ENCODE measurements around the gene TEAD1.

TEAD1 gene

GRCh38 chr11:12762278-12762677 lies 88.1 kb downstream of the TEAD1 start:
- no peak for DNase-seq (ENCODE audit: low read depth in 1 of 2, low spot score in 1 of 2)

GRCh38 chr11:12762696-12763324 lies 88.6 kb downstream of the TEAD1 start:
- no peak for DNase-seq (ENCODE audit: low read depth in 1 of 2, low spot score in 1 of 2)

GRCh38 chr11:12764187-12764914 lies 90.1 kb downstream of the TEAD1 start:
- DNase-seq (ENCODE audit: low read depth in 1 of 2, low spot score in 1 of 2) = no peak

- no peak for DNase-seq (ENCODE audit: low read depth in 1 of 2, low spot score in 1 of 2)
These were observed 91.2 kb downstream of the TEAD1 start for GRCh38 chr11:12765428-12765827.

GRCh38 chr11:12767027-12767426 lies 92.8 kb downstream of the TEAD1 start:
- no peak for DNase-seq (ENCODE audit: low read depth in 1 of 2, low spot score in 1 of 2)

- DNase-seq (ENCODE audit: low read depth in 1 of 2, low spot score in 1 of 2) = no peak
These were observed 93.4 kb downstream of the TEAD1 start for GRCh38 chr11:12767577-12767976.

- DNase-seq (ENCODE audit: low read depth in 1 of 2, low spot score in 1 of 2) = no peak
These were observed 94.8 kb downstream of the TEAD1 start for GRCh38 chr11:12768726-12769673.

- no peak for DNase-seq (ENCODE audit: low read depth in 1 of 2, low spot score in 1 of 2)
These were observed 95.7 kb downstream of the TEAD1 start for GRCh38 chr11:12769834-12770345.

GRCh38 chr11:12770435-12770834 lies 96.2 kb downstream of the TEAD1 start:
- no peak for DNase-seq (ENCODE audit: low read depth in 1 of 2, low spot score in 1 of 2)

GRCh38 chr11:12770966-12771597 lies 96.9 kb downstream of the TEAD1 start:
- no peak for DNase-seq (ENCODE audit: low read depth in 1 of 2, low spot score in 1 of 2)

- no peak for DNase-seq (ENCODE audit: low read depth in 1 of 2, low spot score in 1 of 2)
These were observed 97.7 kb downstream of the TEAD1 start for GRCh38 chr11:12771875-12772274.

GRCh38 chr11:12772324-12772723 lies 98.1 kb downstream of the TEAD1 start:
- no peak for DNase-seq (ENCODE audit: low read depth in 1 of 2, low spot score in 1 of 2)

GRCh38 chr11:12773591-12773990 lies 99.4 kb downstream of the TEAD1 start:
- no peak for DNase-seq (ENCODE audit: low read depth in 1 of 2, low spot score in 1 of 2)

GRCh38 chr11:12775955-12776354 lies 101.7 kb downstream of the TEAD1 start:
- no peak for DNase-seq (ENCODE audit: low read depth in 1 of 2, low spot score in 1 of 2)

GRCh38 chr11:12777208-12777874 lies 103.1 kb downstream of the TEAD1 start:
- DNase-seq (ENCODE audit: low read depth in 1 of 2, low spot score in 1 of 2) = no peak

- no peak for DNase-seq (ENCODE audit: low read depth in 1 of 2, low spot score in 1 of 2)
These were observed 104.2 kb downstream of the TEAD1 start for GRCh38 chr11:12778240-12778905.

- no peak for DNase-seq (ENCODE audit: low read depth in 1 of 2, low spot score in 1 of 2)
These were observed 109.5 kb downstream of the TEAD1 start for GRCh38 chr11:12783765-12784164.

- no peak for DNase-seq (ENCODE audit: low read depth in 1 of 2, low spot score in 1 of 2)
These were observed 110.2 kb downstream of the TEAD1 start for GRCh38 chr11:12784445-12784844.

GRCh38 chr11:12784987-12785386 lies 110.8 kb downstream of the TEAD1 start:
- no peak for DNase-seq (ENCODE audit: low read depth in 1 of 2, low spot score in 1 of 2)

- no peak for DNase-seq (ENCODE audit: low read depth in 1 of 2, low spot score in 1 of 2)
These were observed 111.7 kb downstream of the TEAD1 start for GRCh38 chr11:12785901-12786300.
